DND-41 (cell line): ENCODE measurements around the gene SCYGR4.

Experiments used
- ATAC-seq: fragments of 200-7000 bp; cut with Tn5 transposase; 3 replicates; pipeline ENCODE4 v1.9.1; 2021; ENCODE audit warnings: low read depth; ENCODE audit not compliant: insufficient read depth
- DNase-seq: peaks from one replicate; pipeline ENCODE4 v3.0.0-alpha.2; 2020
- H2AFZ ChIP-seq: 2 replicates; pipeline ENCODE4 v1.6.0; 2012; ENCODE audit warnings: low read depth, low read length
- H3K27ac ChIP-seq: 2 replicates; pipeline ENCODE4 v1.5.1; 2012; ENCODE audit warnings: low read length, inconsistent platforms
- H3K27me3 ChIP-seq: fragments of 200-600 bp; sonication (generic); 2 replicates; pipeline ENCODE4 v1.6.0; 2012; ENCODE audit warnings: low read length, mild to moderate bottlenecking, inconsistent platforms; ENCODE audit not compliant: insufficient read depth, poor library complexity
- H3K36me3 ChIP-seq: 2 replicates; pipeline ENCODE4 v1.5.1; 2012; ENCODE audit warnings: low read length, inconsistent platforms; ENCODE audit not compliant: insufficient read depth
- H3K4me1 ChIP-seq: 2 replicates; pipeline ENCODE4 v1.5.1; 2012; ENCODE audit warnings: mild to moderate bottlenecking, low read length; ENCODE audit not compliant: insufficient read depth
- H3K4me2 ChIP-seq: 2 replicates; pipeline ENCODE4 v1.6.0; 2012; ENCODE audit warnings: mild to moderate bottlenecking, moderate library complexity, low read length, inconsistent platforms; ENCODE audit not compliant: insufficient read depth
- H3K4me3 ChIP-seq, 2 experiments: fragments of 200-600 bp in 1 of 2; shearing (Covaris generic) in 1 of 2; 2 replicates each; pipeline ENCODE4 v1.5.1; 2012 to 2016; ENCODE audit warnings: inconsistent platforms in 2 of 2, low read length in 2 of 2, mild to moderate bottlenecking in 2 of 2, low read depth in 1 of 2, moderate library complexity in 1 of 2
- H3K79me2 ChIP-seq: 2 replicates; pipeline ENCODE4 v1.6.0; 2012; ENCODE audit warnings: low read length, inconsistent platforms; ENCODE audit not compliant: insufficient read depth
- H3K9ac ChIP-seq: 2 replicates; pipeline ENCODE4 v1.6.0; 2012; ENCODE audit warnings: low read depth, mild to moderate bottlenecking, inconsistent platforms, low read length, moderate library complexity
- H3K9me3 ChIP-seq: 2 replicates; pipeline ENCODE4 v1.5.1; 2012; ENCODE audit warnings: low read length, moderate library complexity, mild to moderate bottlenecking, inconsistent platforms; ENCODE audit not compliant: insufficient read depth, severe bottlenecking
- H4K20me1 ChIP-seq: 2 replicates; pipeline ENCODE4 v1.6.0; 2012; ENCODE audit warnings: low read length; ENCODE audit not compliant: insufficient read depth
- EZH2 ChIP-seq: IDR thresholded peaks from 3 replicates; pipeline ENCODE4 v1.6.1; 2012; ENCODE audit warnings: borderline replicate concordance, low read depth, mild to moderate bottlenecking, moderate library complexity, low read length, inconsistent platforms; ENCODE audit not compliant: severe bottlenecking
- TF ChIP-seq, protein P1 (sequence below): IDR thresholded peaks from 2 replicates; pipeline ENCODE4 v1.5.1; 2012; ENCODE audit warnings: borderline replicate concordance, low read length, moderate library complexity, mild to moderate bottlenecking; ENCODE audit not compliant: poor library complexity, severe bottlenecking; ENCODE audit errors: extremely low read depth

The SCYGR4 gene

DNA sequence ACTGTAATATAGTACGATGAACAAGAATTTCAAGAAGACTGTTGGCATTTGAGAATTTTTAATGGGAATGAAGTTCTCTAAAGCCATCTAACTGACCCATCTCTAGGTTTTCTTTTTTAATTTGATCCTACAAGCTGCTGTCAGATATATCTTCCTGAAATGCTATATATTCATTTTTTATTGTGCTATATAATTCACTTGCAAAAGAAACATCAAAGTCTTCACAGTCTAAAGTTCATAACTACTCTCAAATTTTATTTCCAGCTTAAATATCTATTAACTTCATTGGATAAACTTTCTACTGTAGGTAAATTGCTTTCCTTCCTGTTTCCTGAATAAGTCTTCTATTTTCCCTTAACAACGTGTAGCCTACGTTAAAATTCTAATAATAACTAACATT lies 14.9 kb upstream of the SCYGR4 start:
- no peak for DNase-seq
- no peak overlapping the region for H3K27ac ChIP-seq
- H3K27me3 ChIP-seq = no peaks in the 10 kb centered on the region
- H3K36me3 ChIP-seq = no peaks in the 10 kb centered on the region
- no peak overlapping the region for H3K4me3 ChIP-seq
- H3K9ac ChIP-seq = no peak overlapping the region
- no peaks in the 10 kb centered on the region for H4K20me1 ChIP-seq
- ATAC-seq = no peak
- no peak overlapping the region for H2AFZ ChIP-seq
- TF ChIP-seq EZH2 = no peak
- TF ChIP-seq, protein P1, sequence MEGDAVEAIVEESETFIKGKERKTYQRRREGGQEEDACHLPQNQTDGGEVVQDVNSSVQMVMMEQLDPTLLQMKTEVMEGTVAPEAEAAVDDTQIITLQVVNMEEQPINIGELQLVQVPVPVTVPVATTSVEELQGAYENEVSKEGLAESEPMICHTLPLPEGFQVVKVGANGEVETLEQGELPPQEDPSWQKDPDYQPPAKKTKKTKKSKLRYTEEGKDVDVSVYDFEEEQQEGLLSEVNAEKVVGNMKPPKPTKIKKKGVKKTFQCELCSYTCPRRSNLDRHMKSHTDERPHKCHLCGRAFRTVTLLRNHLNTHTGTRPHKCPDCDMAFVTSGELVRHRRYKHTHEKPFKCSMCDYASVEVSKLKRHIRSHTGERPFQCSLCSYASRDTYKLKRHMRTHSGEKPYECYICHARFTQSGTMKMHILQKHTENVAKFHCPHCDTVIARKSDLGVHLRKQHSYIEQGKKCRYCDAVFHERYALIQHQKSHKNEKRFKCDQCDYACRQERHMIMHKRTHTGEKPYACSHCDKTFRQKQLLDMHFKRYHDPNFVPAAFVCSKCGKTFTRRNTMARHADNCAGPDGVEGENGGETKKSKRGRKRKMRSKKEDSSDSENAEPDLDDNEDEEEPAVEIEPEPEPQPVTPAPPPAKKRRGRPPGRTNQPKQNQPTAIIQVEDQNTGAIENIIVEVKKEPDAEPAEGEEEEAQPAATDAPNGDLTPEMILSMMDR = no peak
- no peak overlapping the region for H3K4me2 ChIP-seq
- no peaks in the 10 kb centered on the region for H3K79me2 ChIP-seq
- H3K4me1 ChIP-seq = no peaks in the 10 kb centered on the region
- no peaks in the 10 kb centered on the region for H3K9me3 ChIP-seq

DNA sequence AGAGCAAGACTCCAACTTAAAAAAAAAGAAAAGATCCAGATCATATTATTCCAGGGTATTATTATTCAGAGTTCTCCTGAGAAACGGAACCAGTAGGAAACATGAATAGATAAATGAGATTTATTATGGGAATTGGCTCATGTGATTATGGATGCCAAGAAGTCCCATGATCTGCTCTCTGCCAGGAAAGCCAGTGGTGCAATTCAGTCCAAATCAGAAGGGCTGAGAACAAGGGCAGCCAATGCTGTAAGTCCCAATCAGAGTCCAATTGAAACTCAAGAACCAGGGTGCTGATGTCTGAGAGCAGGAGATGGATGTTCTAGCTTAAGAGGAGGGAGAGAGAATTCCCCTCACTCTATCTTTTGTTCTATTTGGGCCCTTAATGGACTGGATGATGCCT lies 10.8 kb upstream of the SCYGR4 start:
- Histone ChIP-seq H3K9me3 (no peaks in the 10 kb centered on the region), H3K79me2 (no peaks in the 10 kb centered on the region), H4K20me1 (no peaks in the 10 kb centered on the region), H3K4me1 (no peaks in the 10 kb centered on the region), H2AFZ (no peak overlapping the region), H3K9ac (no peak overlapping the region), H3K27me3 (no peaks in the 10 kb centered on the region), H3K4me3 (no peak overlapping the region), H3K36me3 (no peaks in the 10 kb centered on the region), H3K4me2 (no peak overlapping the region), H3K27ac (no peak overlapping the region)
- ATAC-seq (no peak), DNase-seq (no peak)
- TF ChIP-seq EZH2 = no peak
- TF ChIP-seq, protein P1 = no peak

DNA sequence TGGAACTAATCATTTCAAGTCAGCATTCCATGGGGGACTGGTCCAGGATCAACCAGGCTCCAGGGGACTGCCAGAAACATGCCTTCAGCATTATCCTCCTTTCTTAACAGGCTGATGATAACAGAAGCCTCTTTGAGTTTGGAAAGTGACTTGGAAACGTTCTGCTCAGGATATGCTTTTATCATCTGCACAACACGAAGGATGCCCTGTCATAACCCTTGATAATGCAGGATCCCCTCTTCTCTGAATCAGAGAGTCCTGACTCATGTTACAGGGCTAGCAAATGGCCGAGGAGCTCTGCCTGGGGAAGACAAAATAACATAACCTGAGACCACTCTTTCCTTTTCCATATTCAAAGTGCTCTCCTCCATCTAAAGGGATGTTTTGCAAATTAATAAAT lies 9.4 kb upstream of the SCYGR4 start:
- Histone ChIP-seq H4K20me1 (no peaks in the 10 kb centered on the region), H3K79me2 (no peaks in the 10 kb centered on the region), H3K4me2 (no peak overlapping the region), H3K27ac (no peak overlapping the region), H2AFZ (no peak overlapping the region), H3K36me3 (no peaks in the 10 kb centered on the region), H3K4me3 (no peak overlapping the region), H3K9me3 (no peaks in the 10 kb centered on the region), H3K9ac (no peak overlapping the region), H3K4me1 (no peaks in the 10 kb centered on the region), H3K27me3 (no peaks in the 10 kb centered on the region)
- DNase-seq (no peak), ATAC-seq (no peak)
- TF ChIP-seq EZH2 = no peak
- TF ChIP-seq, protein P1 = no peak

- Histone ChIP-seq H3K4me2 (no peak overlapping the region), H2AFZ (no peak overlapping the region)
Observed at GRCh38 chr2:227608561-227609338, 8.5 kb upstream of the SCYGR4 start.

More at GRCh38 chr2:227608561-227609338, 8.5 kb upstream of the SCYGR4 start:
- TF ChIP-seq, protein P1 = no peak
- no peak for TF ChIP-seq EZH2
- no peaks in the 10 kb centered on the region for H3K79me2 ChIP-seq
- H3K9ac ChIP-seq = no peak overlapping the region
- no peak overlapping the region for H3K27ac ChIP-seq
- no peaks in the 10 kb centered on the region for H3K27me3 ChIP-seq
- H3K9me3 ChIP-seq = no peaks in the 10 kb centered on the region
- no peaks in the 10 kb centered on the region for H4K20me1 ChIP-seq
- DNase-seq = peak; percentile 10
- H3K4me3 ChIP-seq = no peak overlapping the region
- H3K4me1 ChIP-seq = no peaks in the 10 kb centered on the region
- no peaks in the 10 kb centered on the region for H3K36me3 ChIP-seq
- no peak for ATAC-seq
